Neuron (in vitro differentiated cells): Measurements from ENCODE around the gene FRMD1.

Experiments
- H2AFZ ChIP-seq: one replicate; pipeline ENCODE4 v1.6.1; 2013; ENCODE audit warnings: low read depth, mild to moderate bottlenecking, inconsistent platforms, low read length, moderate library complexity
- H3K27me3 ChIP-seq: one replicate; pipeline ENCODE4 v1.6.1; 2013; ENCODE audit warnings: low read length; ENCODE audit not compliant: insufficient read depth
- H3K36me3 ChIP-seq: one replicate; pipeline ENCODE4 v1.6.1; 2013; ENCODE audit warnings: low read length; ENCODE audit not compliant: insufficient read depth
- H3K4me1 ChIP-seq: one replicate; pipeline ENCODE4 v1.6.1; 2013; ENCODE audit warnings: low read length; ENCODE audit not compliant: insufficient read depth
- H3K4me3 ChIP-seq: 2 replicates; pipeline ENCODE4 v1.5.1; 2013; ENCODE audit warnings: mild to moderate bottlenecking, low read length, moderate library complexity
- H3K9me3 ChIP-seq: one replicate; pipeline ENCODE4 v1.6.1; 2013; ENCODE audit warnings: low read length

The FRMD1 gene

GRCh38 chr6:168032005-168032760 lies 46.8 kb downstream of the FRMD1 start:
- H3K36me3 ChIP-seq, result no peaks in the 10 kb centered on the region
- H3K9me3 ChIP-seq, result peaks cover 4% of the 10 kb centered on the region
- no peaks in the 10 kb centered on the region for H3K27me3 ChIP-seq
- no peak overlapping the region for H3K4me3 ChIP-seq
- H2AFZ ChIP-seq, result peak overlapping the region; percentile 66
- peaks cover 21% of the 10 kb centered on the region for H3K4me1 ChIP-seq

GRCh38 chr6:168031411-168031971 lies 47.5 kb downstream of the FRMD1 start:
- Histone ChIP-seq H2AFZ (peak overlapping the region; percentile 66), H3K9me3 (peaks cover 4% of the 10 kb centered on the region), H3K4me3 (no peak overlapping the region)

GRCh38 chr6:168030908-168031307 lies 48.1 kb downstream of the FRMD1 start:
- no peak overlapping the region for H2AFZ ChIP-seq
- H3K9me3 ChIP-seq, result peaks cover 7% of the 10 kb centered on the region
- peaks cover 21% of the 10 kb centered on the region for H3K4me1 ChIP-seq
- no peak overlapping the region for H3K4me3 ChIP-seq
- no peaks in the 10 kb centered on the region for H3K27me3 ChIP-seq
- no peaks in the 10 kb centered on the region for H3K36me3 ChIP-seq

More at GRCh38 chr6:168031411-168031971, 47.5 kb downstream of the FRMD1 start:
- no peaks in the 10 kb centered on the region for H3K36me3 ChIP-seq
- H3K4me1 ChIP-seq, result peaks cover 21% of the 10 kb centered on the region
- no peaks in the 10 kb centered on the region for H3K27me3 ChIP-seq

GRCh38 chr6:168030218-168030746 lies 48.7 kb downstream of the FRMD1 start:
- no peak overlapping the region for H2AFZ ChIP-seq
- H3K4me3 ChIP-seq, result no peak overlapping the region
- no peaks in the 10 kb centered on the region for H3K36me3 ChIP-seq
- peaks cover 21% of the 10 kb centered on the region for H3K4me1 ChIP-seq
- peaks cover 5% of the 10 kb centered on the region for H3K9me3 ChIP-seq
- H3K27me3 ChIP-seq, result no peaks in the 10 kb centered on the region

- Histone ChIP-seq H3K27me3 (no peaks in the 10 kb centered on the region), H3K9me3 (peaks cover 3% of the 10 kb centered on the region), H2AFZ (no peak overlapping the region), H3K4me1 (peaks cover 21% of the 10 kb centered on the region), H3K4me3 (no peak overlapping the region), H3K36me3 (no peaks in the 10 kb centered on the region)
These were observed 49.4 kb downstream of the FRMD1 start for GRCh38 chr6:168029459-168030217.

GRCh38 chr6:168028181-168028580 lies 50.8 kb downstream of the FRMD1 start:
- Histone ChIP-seq H3K36me3 (no peaks in the 10 kb centered on the region), H3K4me3 (no peak overlapping the region), H3K4me1 (peaks cover 21% of the 10 kb centered on the region), H2AFZ (no peak overlapping the region), H3K9me3 (peaks cover 3% of the 10 kb centered on the region), H3K27me3 (no peaks in the 10 kb centered on the region)

- no peak overlapping the region for H3K4me3 ChIP-seq
- no peaks in the 10 kb centered on the region for H3K36me3 ChIP-seq
- H2AFZ ChIP-seq, result no peak overlapping the region
- H3K4me1 ChIP-seq, result peaks cover 17% of the 10 kb centered on the region
- H3K27me3 ChIP-seq, result no peaks in the 10 kb centered on the region
- H3K9me3 ChIP-seq, result peaks cover 3% of the 10 kb centered on the region
These were observed 51.5 kb downstream of the FRMD1 start for GRCh38 chr6:168027521-168027920.

- Histone ChIP-seq H2AFZ (no peak overlapping the region), H3K9me3 (peaks cover 3% of the 10 kb centered on the region)
These were observed 52.1 kb downstream of the FRMD1 start for GRCh38 chr6:168026925-168027324.

GRCh38 chr6:168025831-168026710 lies 52.9 kb downstream of the FRMD1 start:
- H2AFZ ChIP-seq, result no peak overlapping the region
- H3K36me3 ChIP-seq, result no peaks in the 10 kb centered on the region
- peaks cover 3% of the 10 kb centered on the region for H3K9me3 ChIP-seq
- peaks cover 4% of the 10 kb centered on the region for H3K4me1 ChIP-seq
- H3K27me3 ChIP-seq, result no peaks in the 10 kb centered on the region
- no peak overlapping the region for H3K4me3 ChIP-seq

More at GRCh38 chr6:168026925-168027324, 52.1 kb downstream of the FRMD1 start:
- Histone ChIP-seq H3K4me1 (peaks cover 11% of the 10 kb centered on the region), H3K36me3 (no peaks in the 10 kb centered on the region), H3K4me3 (no peak overlapping the region), H3K27me3 (no peaks in the 10 kb centered on the region)

GRCh38 chr6:168024951-168025510 lies 54.0 kb downstream of the FRMD1 start:
- H2AFZ ChIP-seq, result no peak overlapping the region
- no peaks in the 10 kb centered on the region for H3K4me1 ChIP-seq
- no peaks in the 10 kb centered on the region for H3K36me3 ChIP-seq
- no peak overlapping the region for H3K4me3 ChIP-seq
- peaks cover 3% of the 10 kb centered on the region for H3K9me3 ChIP-seq
- H3K27me3 ChIP-seq, result no peaks in the 10 kb centered on the region

GRCh38 chr6:168022488-168023321 lies 56.3 kb downstream of the FRMD1 start:
- Histone ChIP-seq H3K9me3 (peaks cover 8% of the 10 kb centered on the region), H3K36me3 (no peaks in the 10 kb centered on the region), H3K4me3 (no peak overlapping the region), H3K27me3 (no peaks in the 10 kb centered on the region), H2AFZ (no peak overlapping the region), H3K4me1 (no peaks in the 10 kb centered on the region)
